ENCODE measurements around the gene KLF12.
A peak's percentile ranks its signal among the peaks of the same experiment; 100 is the strongest.

The KLF12 gene

GRCh38 chr13:74114641-74115040 is 19.6 kb downstream of the KLF12 start:
- DNase-seq (ENCODE audit: insufficient read length) (no peak), FAIRE-seq (no peak)
- TF ChIP-seq POLR2AphosphoS5 (IDR thresholded peaks at IDR 0.05; ENCODE audit: low read depth, low read length), result no peak
- no peak for TF ChIP-seq POLR2A (IDR thresholded peaks at IDR 0.05; ENCODE audit: low read depth, low read length)
- no peak for TF ChIP-seq TAF1 (IDR thresholded peaks at IDR 0.05; ENCODE audit: borderline replicate concordance, low read depth, low read length)

- FAIRE-seq (no peak), DNase-seq (ENCODE audit: insufficient read length) (no peak)
Observed at GRCh38 chr13:74114202-74114601, 20.0 kb downstream of the KLF12 start.

DNA sequence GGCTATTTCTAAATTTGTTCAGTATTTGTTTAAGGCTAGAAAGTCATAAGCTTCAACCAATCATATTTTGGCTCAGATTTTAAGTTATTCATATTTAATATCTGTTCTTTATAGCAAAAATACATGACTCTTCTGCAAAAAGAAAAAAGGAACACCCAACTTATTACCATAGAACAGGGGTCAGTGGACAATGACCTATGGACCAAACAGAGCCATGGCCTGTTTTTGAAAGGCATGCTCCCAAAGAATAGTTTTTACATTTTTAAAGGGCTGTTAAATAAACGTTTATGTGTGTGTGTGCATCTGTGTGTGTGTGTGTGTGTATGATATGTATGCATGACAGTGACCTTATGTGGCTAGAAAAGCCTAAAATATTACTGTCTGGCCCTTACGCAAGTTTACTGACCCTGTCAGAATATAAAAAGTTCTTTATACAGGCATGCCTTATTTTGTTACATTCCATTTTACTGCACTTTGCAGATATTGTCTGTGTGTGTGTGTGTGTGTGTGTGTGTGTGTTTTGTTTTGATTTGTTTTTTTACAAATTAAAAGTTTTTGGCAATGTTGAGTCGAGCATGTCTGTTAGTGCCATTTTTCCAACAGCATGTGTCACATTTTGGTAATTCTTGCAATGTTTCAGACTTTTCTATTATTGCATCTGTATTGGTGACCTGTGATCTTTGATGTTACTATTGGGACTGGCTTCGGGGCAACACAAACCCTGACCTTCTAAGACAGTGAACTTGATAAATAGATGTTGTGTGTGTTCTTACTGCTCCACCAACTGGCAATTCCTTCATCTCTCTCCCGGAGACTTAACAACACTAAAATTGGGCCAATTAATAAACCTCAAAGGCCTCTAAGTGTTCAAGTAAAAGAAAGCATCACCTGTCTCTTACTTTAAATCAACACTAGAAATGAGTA is 22.0 kb downstream of the KLF12 start:
- DNase-seq (ENCODE audit: insufficient read length) (no peak), FAIRE-seq (no peak)
- TF ChIP-seq TAF1 (IDR thresholded peaks at IDR 0.05; ENCODE audit: borderline replicate concordance, low read depth, low read length) (no peak), POLR2AphosphoS5 (IDR thresholded peaks at IDR 0.05; ENCODE audit: low read depth, low read length) (no peak), POLR2A (IDR thresholded peaks at IDR 0.05; ENCODE audit: low read depth, low read length) (no peak)

More at GRCh38 chr13:74114202-74114601, 20.0 kb downstream of the KLF12 start:
- no peak for TF ChIP-seq POLR2A (IDR thresholded peaks at IDR 0.05; ENCODE audit: low read depth, low read length)
- TF ChIP-seq POLR2AphosphoS5 (IDR thresholded peaks at IDR 0.05; ENCODE audit: low read depth, low read length), result no peak
- no peak for TF ChIP-seq TAF1 (IDR thresholded peaks at IDR 0.05; ENCODE audit: borderline replicate concordance, low read depth, low read length)

- no peak for DNase-seq (ENCODE audit: insufficient read length)
- TF ChIP-seq TAF1 (IDR thresholded peaks at IDR 0.05; ENCODE audit: borderline replicate concordance, low read depth, low read length) (no peak), POLR2A (IDR thresholded peaks at IDR 0.05; ENCODE audit: low read depth, low read length) (no peak), POLR2AphosphoS5 (IDR thresholded peaks at IDR 0.05; ENCODE audit: low read depth, low read length) (no peak)
- no peak for FAIRE-seq
Observed at GRCh38 chr13:74111399-74111798, 22.8 kb downstream of the KLF12 start.

DNA sequence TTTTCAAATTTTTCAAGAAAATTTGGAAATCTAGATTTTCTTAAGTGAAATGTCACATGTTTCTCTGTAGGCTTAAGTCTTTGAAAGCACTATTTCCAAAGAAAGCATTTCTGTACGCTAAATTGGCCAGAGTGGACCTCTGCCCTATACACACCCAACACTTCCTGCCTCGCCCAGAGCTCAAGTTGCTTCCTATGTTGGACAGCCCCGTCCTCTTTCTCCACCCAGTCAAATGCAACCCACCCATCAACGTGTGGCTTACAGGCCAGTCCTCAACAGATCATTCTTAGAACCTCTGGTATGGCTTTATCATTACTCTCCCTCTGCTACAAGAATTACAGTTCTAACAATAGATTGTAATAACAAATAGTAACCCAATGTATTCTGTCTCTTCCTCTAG is 24.2 kb downstream of the KLF12 start:
- no peak for DNase-seq (ENCODE audit: insufficient read length)
- TF ChIP-seq TAF1 (IDR thresholded peaks at IDR 0.05; ENCODE audit: borderline replicate concordance, low read depth, low read length) (no peak), POLR2A (IDR thresholded peaks at IDR 0.05; ENCODE audit: low read depth, low read length) (no peak), POLR2AphosphoS5 (IDR thresholded peaks at IDR 0.05; ENCODE audit: low read depth, low read length) (no peak)
- FAIRE-seq, result no peak

DNA sequence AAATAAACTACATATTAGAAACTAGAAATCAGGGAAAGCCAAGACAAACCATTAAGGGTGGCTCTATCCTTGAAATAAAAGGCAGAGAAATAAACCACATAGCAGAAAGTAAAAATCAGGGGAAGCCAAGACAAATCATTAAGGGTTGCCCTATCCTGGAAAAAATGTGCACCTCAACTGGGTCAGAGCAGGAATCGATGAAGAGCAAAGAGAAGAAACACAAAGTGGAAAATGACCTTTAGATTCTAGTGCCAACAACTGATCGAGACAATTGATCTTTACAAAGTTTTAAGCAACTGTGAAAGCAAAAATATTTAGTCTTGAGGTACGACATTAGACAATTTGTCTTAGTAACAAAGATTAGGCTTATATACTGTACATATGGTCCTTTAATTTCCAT is 26.6 kb downstream of the KLF12 start:
- FAIRE-seq, result no peak
- DNase-seq (ENCODE audit: insufficient read length), result no peak
- TF ChIP-seq POLR2A (IDR thresholded peaks at IDR 0.05; ENCODE audit: low read depth, low read length), result no peak
- TF ChIP-seq TAF1 (IDR thresholded peaks at IDR 0.05; ENCODE audit: borderline replicate concordance, low read depth, low read length), result no peak

GRCh38 chr13:74105871-74106270 is 28.3 kb downstream of the KLF12 start:
- peak; percentile 67 for FAIRE-seq
- TF ChIP-seq POLR2A (IDR thresholded peaks at IDR 0.05; ENCODE audit: low read depth, low read length) (no peak), POLR2AphosphoS5 (IDR thresholded peaks at IDR 0.05; ENCODE audit: low read depth, low read length) (no peak), TAF1 (IDR thresholded peaks at IDR 0.05; ENCODE audit: borderline replicate concordance, low read depth, low read length) (no peak)
- no peak for DNase-seq (ENCODE audit: insufficient read length)

DNA sequence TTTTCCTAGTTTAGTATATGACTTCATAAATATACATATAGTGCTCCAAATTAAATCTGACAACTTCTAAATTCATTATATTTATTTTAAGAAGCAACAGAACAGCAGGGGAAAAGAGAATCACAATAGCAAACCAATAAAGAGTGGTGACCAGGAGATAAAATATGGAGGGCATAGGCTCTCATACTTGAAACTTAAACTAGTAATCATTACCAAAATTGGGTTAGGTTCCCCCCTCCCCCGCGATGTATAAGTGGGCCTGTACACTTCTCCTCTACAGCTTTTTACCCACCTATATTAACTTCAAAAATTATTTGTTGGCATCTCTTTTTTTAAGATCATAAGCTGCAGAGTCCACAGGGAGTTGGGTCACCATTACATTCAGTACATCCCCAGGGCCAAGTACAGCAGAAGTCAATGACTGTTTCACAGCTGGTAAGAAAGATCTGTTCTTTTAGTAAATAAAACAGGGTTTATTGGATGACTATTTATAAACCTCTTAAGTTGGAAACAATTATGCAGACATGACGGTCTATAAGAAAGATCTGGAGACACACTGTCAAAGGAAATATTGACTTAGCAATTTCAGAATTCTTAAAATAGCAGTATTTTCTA is 29.4 kb downstream of the KLF12 start:
- no peak for DNase-seq (ENCODE audit: insufficient read length)
- FAIRE-seq, result no peak
- TF ChIP-seq POLR2A (IDR thresholded peaks at IDR 0.05; ENCODE audit: low read depth, low read length), result no peak
- TF ChIP-seq POLR2AphosphoS5 (IDR thresholded peaks at IDR 0.05; ENCODE audit: low read depth, low read length), result no peak
- no peak for TF ChIP-seq TAF1 (IDR thresholded peaks at IDR 0.05; ENCODE audit: borderline replicate concordance, low read depth, low read length)

- FAIRE-seq (no peak), DNase-seq (ENCODE audit: insufficient read length) (no peak)
- no peak for TF ChIP-seq POLR2A (IDR thresholded peaks at IDR 0.05; ENCODE audit: low read depth, low read length)
- TF ChIP-seq POLR2AphosphoS5 (IDR thresholded peaks at IDR 0.05; ENCODE audit: low read depth, low read length), result no peak
- TF ChIP-seq TAF1 (IDR thresholded peaks at IDR 0.05; ENCODE audit: borderline replicate concordance, low read depth, low read length), result no peak
Observed at GRCh38 chr13:74103970-74104555, 30.1 kb downstream of the KLF12 start.

GRCh38 chr13:74103196-74103595 is 31.0 kb downstream of the KLF12 start:
- DNase-seq (ENCODE audit: insufficient read length) (no peak), FAIRE-seq (no peak)
- TF ChIP-seq POLR2AphosphoS5 (IDR thresholded peaks at IDR 0.05; ENCODE audit: low read depth, low read length) (no peak), TAF1 (IDR thresholded peaks at IDR 0.05; ENCODE audit: borderline replicate concordance, low read depth, low read length) (no peak), POLR2A (IDR thresholded peaks at IDR 0.05; ENCODE audit: low read depth, low read length) (no peak)

DNA sequence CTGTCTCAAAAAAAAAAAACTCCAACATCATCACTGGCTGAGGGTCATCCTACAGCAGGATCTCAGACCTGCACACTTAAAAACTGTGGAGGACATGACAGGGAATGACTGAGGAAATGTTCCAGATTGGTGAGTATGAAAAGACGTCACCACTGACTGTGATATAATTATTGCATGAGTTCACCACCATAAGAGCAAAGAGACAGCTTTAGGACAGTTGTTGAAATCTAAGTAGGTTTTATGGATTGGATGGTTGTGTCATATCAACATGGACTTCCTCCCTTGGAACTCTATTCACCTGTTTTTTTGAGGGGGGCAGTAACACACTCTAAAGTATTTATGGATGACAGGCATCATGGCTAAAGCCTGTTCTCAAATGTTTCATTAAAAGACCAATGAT is 31.5 kb downstream of the KLF12 start:
- FAIRE-seq (no peak), DNase-seq (ENCODE audit: insufficient read length) (no peak)
- TF ChIP-seq TAF1 (IDR thresholded peaks at IDR 0.05; ENCODE audit: borderline replicate concordance, low read depth, low read length), result no peak
- no peak for TF ChIP-seq POLR2A (IDR thresholded peaks at IDR 0.05; ENCODE audit: low read depth, low read length)
- TF ChIP-seq POLR2AphosphoS5 (IDR thresholded peaks at IDR 0.05; ENCODE audit: low read depth, low read length), result no peak
